Prostate gland (tissue), 2 donors: Measurements from ENCODE around the gene PLEKHB1. TPM values are rescaled to one million over a fixed set of nuclear protein-coding genes. Genes with fewer than 3 reads are reported as not detected.
"Not testable (repeated sequence)": the region's sequence is repeated elsewhere in the genome, so short reads cannot be mapped to it uniquely, and the experiment has no call there.

Experiments used
- DNase-seq: peaks from one replicate; pipeline ENCODE4 v3.0.0-alpha.2; 2019; ENCODE audit warnings: low spot score
- H3K27ac ChIP-seq, 2 donors: fragments of 200-600 bp; sonication (generic); 2 replicates each; pipeline ENCODE4 v1.5.1; 2017 to 2019
- H3K27me3 ChIP-seq: fragments of 200-600 bp; sonication (generic); replicated peaks from 2 replicates; pipeline ENCODE4 v1.5.1; 2019; ENCODE audit not compliant: insufficient read depth
- H3K36me3 ChIP-seq, 2 donors: fragments of 200-600 bp; sonication (generic); 1 replicate in 1 of 2; 2 replicates in 1 of 2; pipeline versions ENCODE4 v1.5.1 to v1.8.1; 2017 to 2019
- H3K4me1 ChIP-seq: fragments of 200-600 bp; sonication (generic); replicated peaks from 2 replicates; pipeline ENCODE4 v1.5.1; 2019
- H3K4me3 ChIP-seq, 2 donors: fragments of 200-600 bp; sonication (generic); 2 replicates each; pipeline ENCODE4 v1.5.1; 2017 to 2019
- H3K9me3 ChIP-seq: fragments of 200-600 bp; sonication (generic); 2 replicates; pipeline ENCODE4 v1.5.1; 2017
- CTCF ChIP-seq, 4 experiments: fragments of 200-600 bp in 2 of 4; fragments of 450-650 bp in 2 of 4; sonication (generic) in 2 of 4; IDR thresholded peaks; 1 replicate in 3 of 4; 2 replicates in 1 of 4; pipeline ENCODE4 v1.5.1; 2016 to 2019; ENCODE audit warnings: antibody characterized with exemption in 4 of 4, mild to moderate bottlenecking in 2 of 4, moderate library complexity in 2 of 4
- POLR2A ChIP-seq: fragments of 450-650 bp; IDR thresholded peaks from one replicate; pipeline ENCODE4 v1.6.1; 2016; ENCODE audit warnings: antibody characterized with exemption, mild to moderate bottlenecking
- POLR2AphosphoS5 ChIP-seq: sonication (generic); formaldehyde crosslinking; IDR thresholded peaks from one replicate; pipeline ENCODE4 v1.6.1; 2017; ENCODE audit warnings: antibody characterized with exemption
- WGBS: methylation state at CpG from one replicate; pipeline ENCODE4 v1.1.5; 2018; 5-methylcytosine and 5-hydroxymethylcytosine counted together
- intact Hi-C: fragments of 100-400 bp; cut with DNase I; formaldehyde crosslinking; loops from one replicate; pipeline ENCODE4 v1.14.2; 2022
- total RNA-seq, 2 donors: library from RNA; depleted of rRNA; stranded (reverse); fragments of >200 nt; gene quantifications; one replicate each; pipeline ENCODE4 v1.1.0, GENCODE V29; 2016

PLEKHB1 gene
- total RNA-seq, 2 donors from 2014 or later = 30.8 to 64.9 TPM

- 91% methylated on average over 1 of the region's 1 CpG for WGBS
- Histone ChIP-seq H3K36me3 (no peaks in the 10 kb centered on the region), H3K27me3 (no peaks in the 10 kb centered on the region), H3K27ac (no peak overlapping the region), H3K4me1 (no peaks in the 10 kb centered on the region), H3K4me3 (no peak overlapping the region), H3K9me3 (no peaks in the 10 kb centered on the region)
- DNase-seq = no peak
- TF ChIP-seq CTCF (IDR thresholded peaks at IDR 0.05) (no peak), POLR2A (no peak), POLR2AphosphoS5 (no peak)
- intact Hi-C loops = no loop called here
Observed at GRCh38 chr11:73667891-73668290, 21.5 kb downstream of the PLEKHB1 start.

- Histone ChIP-seq H3K27me3 (no peaks in the 10 kb centered on the region), H3K4me1 (no peaks in the 10 kb centered on the region), H3K36me3 (no peaks in the 10 kb centered on the region), H3K4me3 (no peak overlapping the region), H3K9me3 (no peaks in the 10 kb centered on the region), H3K27ac (no peak overlapping the region)
- no peak for DNase-seq
- WGBS = 88% methylated on average over 3 of the region's 3 CpGs
- intact Hi-C loops = no loop called here
- TF ChIP-seq CTCF (IDR thresholded peaks at IDR 0.05) = no peak
- no peak for TF ChIP-seq POLR2A
- TF ChIP-seq POLR2AphosphoS5 = no peak
Observed at GRCh38 chr11:73670808-73671207, 24.4 kb downstream of the PLEKHB1 start.

DNA sequence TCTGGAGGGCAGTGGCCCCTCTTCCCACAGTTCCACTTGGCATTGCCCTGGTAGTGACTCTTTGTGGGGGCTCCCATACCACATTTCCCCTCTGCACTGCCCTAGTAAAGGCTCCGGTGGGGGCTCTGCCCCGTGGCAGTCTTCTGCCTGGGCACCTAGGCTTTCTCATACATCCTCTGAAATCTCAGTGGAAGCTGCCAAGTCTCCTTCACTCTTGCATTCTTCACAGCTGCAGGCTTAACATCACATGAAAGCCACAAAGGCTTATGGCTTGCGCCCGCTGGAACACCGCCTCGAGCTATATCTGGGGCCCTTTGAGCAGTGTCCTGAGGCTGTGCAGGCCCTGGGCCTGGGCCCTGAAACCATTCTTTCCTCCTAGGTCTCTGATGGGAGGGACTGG is 25.3 kb downstream of the PLEKHB1 start:
- WGBS = 83% methylated on average over 6 of the region's 6 CpGs
- H3K4me1 ChIP-seq = no peaks in the 10 kb centered on the region
- intact Hi-C loops = no loop called here
- no peaks in the 10 kb centered on the region for H3K9me3 ChIP-seq
- no peak overlapping the region for H3K27ac ChIP-seq
- no peak overlapping the region for H3K4me3 ChIP-seq
- no peaks in the 10 kb centered on the region for H3K27me3 ChIP-seq
- H3K36me3 ChIP-seq = no peaks in the 10 kb centered on the region
- no peak for DNase-seq
- no peak for TF ChIP-seq POLR2AphosphoS5
- TF ChIP-seq CTCF (IDR thresholded peaks at IDR 0.05) = no peak
- no peak for TF ChIP-seq POLR2A

DNA sequence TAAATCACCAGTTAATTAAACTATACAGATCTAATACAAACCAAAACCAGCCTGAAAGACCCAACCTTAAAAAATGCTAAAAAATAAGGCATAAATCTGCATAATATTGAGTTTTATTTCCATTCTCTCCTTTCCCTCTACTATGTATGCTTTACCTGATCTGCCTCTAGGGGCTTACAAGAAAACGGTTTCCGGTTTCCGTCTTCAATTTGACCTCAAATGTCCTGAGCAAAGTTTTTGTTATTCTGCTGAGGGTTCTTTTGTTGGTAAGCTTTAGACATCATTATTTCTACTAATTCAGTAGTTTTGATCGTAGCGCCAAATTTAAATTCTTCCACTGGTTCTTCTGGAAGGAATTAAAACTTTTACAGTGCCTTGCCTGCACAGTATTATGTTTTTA is 30.2 kb downstream of the PLEKHB1 start:
- H3K4me1 ChIP-seq, H3K27me3 ChIP-seq, H3K9me3 ChIP-seq, H3K36me3 ChIP-seq, H3K4me3 ChIP-seq, H3K27ac ChIP-seq, intact Hi-C loops, DNase-seq: not testable (repeated sequence)
- WGBS = 90% methylated on average over 5 of the region's 5 CpGs

- TF ChIP-seq CTCF (IDR thresholded peaks at IDR 0.05) = no peak
- TF ChIP-seq POLR2AphosphoS5 = peak; percentile 62
- Histone ChIP-seq H3K36me3 (no peaks in the 10 kb centered on the region), H3K27ac (no peak overlapping the region), H3K9me3 (no peaks in the 10 kb centered on the region), H3K4me3 (no peak overlapping the region), H3K27me3 (no peaks in the 10 kb centered on the region), H3K4me1 (no peaks in the 10 kb centered on the region)
- DNase-seq = peak; percentile 19
- intact Hi-C loops = no loop called here
- 21% methylated on average over 2 of the region's 2 CpGs for WGBS
Observed at GRCh38 chr11:73680687-73681086, 34.3 kb downstream of the PLEKHB1 start.
